HCT116 (cell line): ENCODE measurements around the gene PDGFD.

ENCODE experiments used
- CEBPB ChIP-seq: IDR thresholded peaks from 2 replicates; pipeline ENCODE4 v1.6.1; 2012; ENCODE audit warnings: low read depth
- CTCF ChIP-seq, 3 experiments: fragments of 200-600 bp in 1 of 3; sonication (generic) in 1 of 3; IDR thresholded peaks in 2 of 3; conservative IDR thresholded peaks in 1 of 3; 2 replicates each; pipeline ENCODE4 v1.5.1; 2012 to 2017; ENCODE audit warnings: low read depth in 2 of 3, low read length in 2 of 3, antibody characterized with exemption in 1 of 3, borderline replicate concordance in 1 of 3, control low read depth in 1 of 3, mild to moderate bottlenecking in 1 of 3, mixed read lengths in 1 of 3, mixed run types in 1 of 3, moderate library complexity in 1 of 3; ENCODE audit not compliant: insufficient read depth in 1 of 3
- EZH2 ChIP-seq: fragments of 200-600 bp; sonication (generic); IDR thresholded peaks from 2 replicates; pipeline ENCODE4 v1.6.1; 2017; ENCODE audit warnings: antibody characterized with exemption, mixed run types
- POLR2A ChIP-seq: IDR thresholded peaks from 2 replicates; pipeline ENCODE4 v1.7.0; 2011; ENCODE audit warnings: borderline replicate concordance; ENCODE audit not compliant: insufficient read depth, insufficient read length; ENCODE audit errors: extremely low read depth
- SIN3A ChIP-seq: IDR thresholded peaks from 2 replicates; pipeline ENCODE4 v1.6.1; 2012; ENCODE audit warnings: low read depth

- TF ChIP-seq POLR2A (no peak), SIN3A (no peak), CTCF (IDR thresholded peaks at IDR 0.05 in 2 of 3, conservative IDR thresholded peaks at IDR 0.05 in 1 of 3; ENCODE audit: borderline replicate concordance in 1 of 3, insufficient read depth in 1 of 3, low read depth in 2 of 3, low read length in 2 of 3) (no peak), EZH2 (no peak), CEBPB (no peak)
These were observed 106.0 kb downstream of the PDGFD start for GRCh38 chr11:104057908-104058307.
